Loucy (cell line): ENCODE data around the gene ATXN7L1.

ENCODE experiments used
- H2AFZ ChIP-seq: fragments of 200-600 bp; sonication (generic); 2 replicates; pipeline ENCODE4 v1.6.0; 2016; ENCODE audit warnings: antibody characterized with exemption, mild to moderate bottlenecking, low read length, moderate library complexity
- H3F3A ChIP-seq: fragments of 200-600 bp; 2 replicates; pipeline ENCODE4 v1.6.0; 2016; ENCODE audit warnings: antibody characterized with exemption, low read depth, mild to moderate bottlenecking
- H3K27me3 ChIP-seq: fragments of 200-600 bp; sonication (generic); 2 replicates; pipeline ENCODE4 v1.6.1; 2014; ENCODE audit warnings: low read length, mild to moderate bottlenecking; ENCODE audit not compliant: insufficient read depth, poor library complexity, severe bottlenecking
- H3K36me3 ChIP-seq: fragments of 200-600 bp; sonication (generic); 2 replicates; pipeline ENCODE4 v1.6.1; 2016; ENCODE audit warnings: low read length; ENCODE audit not compliant: insufficient read depth
- H3K4me1 ChIP-seq: fragments of 200-600 bp; sonication (generic); 2 replicates; pipeline ENCODE4 v1.5.1; 2014; ENCODE audit warnings: low read length, mild to moderate bottlenecking; ENCODE audit not compliant: insufficient read depth, poor library complexity, severe bottlenecking
- H3K4me2 ChIP-seq: fragments of 200-600 bp; sonication (generic); 2 replicates; pipeline ENCODE4 v1.6.0; 2014; ENCODE audit warnings: antibody characterized with exemption, low read length, low read depth, mild to moderate bottlenecking; ENCODE audit not compliant: poor library complexity, severe bottlenecking
- H3K4me3 ChIP-seq: fragments of 200-600 bp; sonication (generic); 2 replicates; pipeline ENCODE4 v1.5.1; 2014; ENCODE audit warnings: low read length, mild to moderate bottlenecking, mixed read lengths; ENCODE audit not compliant: poor library complexity, severe bottlenecking
- H3K79me2 ChIP-seq: fragments of 200-600 bp; sonication (generic); 2 replicates; pipeline ENCODE4 v1.6.1; 2014; ENCODE audit warnings: low read length; ENCODE audit not compliant: insufficient read depth
- H3K9ac ChIP-seq: fragments of 200-600 bp; sonication (generic); 2 replicates; pipeline ENCODE4 v1.6.0; 2014; ENCODE audit warnings: mild to moderate bottlenecking, low read depth, low read length, moderate library complexity; ENCODE audit not compliant: poor library complexity, severe bottlenecking
- H3K9me2 ChIP-seq: fragments of 200-600 bp; sonication (generic); replicated peaks from 2 replicates; pipeline ENCODE4 v1.6.1; 2016; ENCODE audit warnings: low read depth, low read length, mixed read lengths
- H3K9me3 ChIP-seq: fragments of 200-600 bp; sonication (generic); 2 replicates; pipeline ENCODE4 v1.6.1; 2014; ENCODE audit warnings: mild to moderate bottlenecking, antibody characterized with exemption, low read length, low read depth; ENCODE audit not compliant: insufficient read depth
- H4K20me1 ChIP-seq: fragments of 200-600 bp; sonication (generic); 2 replicates; pipeline ENCODE4 v1.6.0; 2014; ENCODE audit warnings: antibody characterized with exemption, low read length, mild to moderate bottlenecking; ENCODE audit not compliant: insufficient read depth, poor library complexity, severe bottlenecking
- EZH2phosphoT487 ChIP-seq: fragments of 200-600 bp; IDR thresholded peaks from 2 replicates; pipeline ENCODE4 v1.6.1; 2018; ENCODE audit warnings: antibody characterized with exemption, mild to moderate bottlenecking, moderate library complexity, borderline replicate concordance
- TF ChIP-seq, protein P1 (sequence below): fragments of 200-600 bp; sonication (generic); conservative IDR thresholded peaks from 2 replicates; pipeline ENCODE4 v1.5.1; 2014; ENCODE audit warnings: mild to moderate bottlenecking, antibody characterized with exemption, low read length

The ATXN7L1 gene

DNA sequence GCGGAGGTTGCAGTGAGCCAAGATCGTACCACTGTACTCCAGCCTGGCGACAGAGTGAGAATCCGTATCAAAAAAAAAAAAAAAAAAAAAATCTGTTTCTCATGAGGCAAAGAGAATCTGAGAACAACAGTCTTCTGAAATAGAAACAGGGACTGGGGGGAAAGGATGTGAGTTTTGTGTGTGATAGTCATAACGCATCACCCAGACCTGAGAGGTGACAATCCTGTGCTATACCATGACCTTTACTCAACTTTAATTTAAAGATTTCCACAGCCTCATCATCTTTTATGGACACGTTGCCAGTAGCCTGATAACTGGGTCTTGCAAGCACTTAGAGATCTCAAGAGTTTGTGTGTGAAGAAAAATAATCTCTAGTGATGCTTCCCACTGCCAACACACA is 2.3 kb downstream of the ATXN7L1 start:
- Histone ChIP-seq H3K9ac (no peak overlapping the region), H3K9me3 (no peaks in the 10 kb centered on the region), H3K4me3 (no peak overlapping the region), H3K4me2 (no peak overlapping the region), H3K27me3 (peaks cover 22% of the 10 kb centered on the region), H2AFZ (no peak overlapping the region), H3F3A (no peaks in the 10 kb centered on the region), H3K36me3 (no peaks in the 10 kb centered on the region), H4K20me1 (no peaks in the 10 kb centered on the region), H3K4me1 (peaks cover 14% of the 10 kb centered on the region), H3K9me2 (no peaks in the 10 kb centered on the region), H3K79me2 (no peaks in the 10 kb centered on the region)
- TF ChIP-seq EZH2phosphoT487: no peak
- TF ChIP-seq, protein P1, sequence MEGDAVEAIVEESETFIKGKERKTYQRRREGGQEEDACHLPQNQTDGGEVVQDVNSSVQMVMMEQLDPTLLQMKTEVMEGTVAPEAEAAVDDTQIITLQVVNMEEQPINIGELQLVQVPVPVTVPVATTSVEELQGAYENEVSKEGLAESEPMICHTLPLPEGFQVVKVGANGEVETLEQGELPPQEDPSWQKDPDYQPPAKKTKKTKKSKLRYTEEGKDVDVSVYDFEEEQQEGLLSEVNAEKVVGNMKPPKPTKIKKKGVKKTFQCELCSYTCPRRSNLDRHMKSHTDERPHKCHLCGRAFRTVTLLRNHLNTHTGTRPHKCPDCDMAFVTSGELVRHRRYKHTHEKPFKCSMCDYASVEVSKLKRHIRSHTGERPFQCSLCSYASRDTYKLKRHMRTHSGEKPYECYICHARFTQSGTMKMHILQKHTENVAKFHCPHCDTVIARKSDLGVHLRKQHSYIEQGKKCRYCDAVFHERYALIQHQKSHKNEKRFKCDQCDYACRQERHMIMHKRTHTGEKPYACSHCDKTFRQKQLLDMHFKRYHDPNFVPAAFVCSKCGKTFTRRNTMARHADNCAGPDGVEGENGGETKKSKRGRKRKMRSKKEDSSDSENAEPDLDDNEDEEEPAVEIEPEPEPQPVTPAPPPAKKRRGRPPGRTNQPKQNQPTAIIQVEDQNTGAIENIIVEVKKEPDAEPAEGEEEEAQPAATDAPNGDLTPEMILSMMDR: no peak

DNA sequence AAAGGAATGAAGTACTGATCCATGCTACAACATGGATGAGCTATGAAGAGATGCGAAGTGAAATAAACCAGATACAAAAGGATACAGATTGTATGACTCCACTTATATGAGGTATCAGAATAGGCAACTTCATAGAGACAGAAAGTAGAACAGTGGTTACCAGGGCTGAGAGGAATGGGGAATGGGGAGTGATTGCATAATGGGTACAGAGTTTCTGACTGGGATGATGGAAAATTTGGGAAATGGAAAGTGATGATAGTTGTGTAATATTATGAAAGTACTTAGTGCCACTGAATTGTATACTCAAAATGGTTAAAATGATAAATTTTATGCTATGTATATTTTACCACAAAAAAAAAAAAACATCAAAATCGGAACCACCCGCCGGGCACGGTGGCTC is 3.9 kb downstream of the ATXN7L1 start:
- Histone ChIP-seq H3K4me2 (no peak overlapping the region), H3K36me3 (no peaks in the 10 kb centered on the region)
- TF ChIP-seq, protein P1: no peak

DNA sequence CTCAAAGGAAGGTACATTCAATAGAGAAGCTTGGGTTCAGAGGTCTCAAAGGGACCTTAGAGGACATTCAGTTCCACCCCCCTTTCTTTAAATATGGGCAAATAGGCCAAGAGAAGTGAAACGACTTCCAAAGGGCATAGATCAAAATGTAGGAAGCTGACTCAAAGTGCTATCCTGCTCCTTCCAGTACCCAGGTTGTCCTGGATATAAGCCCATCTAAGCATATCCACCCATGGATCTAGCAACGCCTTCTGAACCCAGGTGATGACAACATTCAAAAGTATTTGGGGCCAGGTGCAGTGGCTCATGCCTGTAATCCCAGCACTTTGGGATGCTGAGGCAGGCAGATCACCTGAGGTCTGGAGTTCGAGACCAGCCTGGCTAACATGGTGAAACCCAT is 5.3 kb downstream of the ATXN7L1 start:
- Histone ChIP-seq H3K4me3 (no peak overlapping the region), H3K9ac (no peak overlapping the region), H3K9me3 (no peaks in the 10 kb centered on the region), H3K4me2 (no peak overlapping the region), H3K9me2 (no peaks in the 10 kb centered on the region), H3K27me3 (no peaks in the 10 kb centered on the region), H3K36me3 (no peaks in the 10 kb centered on the region), H3K4me1 (peaks cover 14% of the 10 kb centered on the region), H3F3A (no peaks in the 10 kb centered on the region), H3K79me2 (no peaks in the 10 kb centered on the region), H2AFZ (no peak overlapping the region), H4K20me1 (no peaks in the 10 kb centered on the region)
- TF ChIP-seq, protein P1: no peak
- TF ChIP-seq EZH2phosphoT487: no peak

More for the DNA sequence above, 3.9 kb downstream of the ATXN7L1 start:
- Histone ChIP-seq H3K79me2 (no peaks in the 10 kb centered on the region), H4K20me1 (no peaks in the 10 kb centered on the region), H3K9me3 (no peaks in the 10 kb centered on the region), H3K27me3 (peaks cover 7% of the 10 kb centered on the region), H3F3A (no peaks in the 10 kb centered on the region), H3K9me2 (no peaks in the 10 kb centered on the region), H3K4me1 (peaks cover 14% of the 10 kb centered on the region), H2AFZ (no peak overlapping the region), H3K9ac (no peak overlapping the region), H3K4me3 (no peak overlapping the region)
